ENCODE measurements around the gene MRTFA. TPM values are rescaled to one million over a fixed set of nuclear protein-coding genes. Genes with fewer than 3 reads are reported as not detected.

MRTFA gene
- total RNA-seq, 2 donors from 2014 or later: 70.1 to 71.5 TPM

DNA sequence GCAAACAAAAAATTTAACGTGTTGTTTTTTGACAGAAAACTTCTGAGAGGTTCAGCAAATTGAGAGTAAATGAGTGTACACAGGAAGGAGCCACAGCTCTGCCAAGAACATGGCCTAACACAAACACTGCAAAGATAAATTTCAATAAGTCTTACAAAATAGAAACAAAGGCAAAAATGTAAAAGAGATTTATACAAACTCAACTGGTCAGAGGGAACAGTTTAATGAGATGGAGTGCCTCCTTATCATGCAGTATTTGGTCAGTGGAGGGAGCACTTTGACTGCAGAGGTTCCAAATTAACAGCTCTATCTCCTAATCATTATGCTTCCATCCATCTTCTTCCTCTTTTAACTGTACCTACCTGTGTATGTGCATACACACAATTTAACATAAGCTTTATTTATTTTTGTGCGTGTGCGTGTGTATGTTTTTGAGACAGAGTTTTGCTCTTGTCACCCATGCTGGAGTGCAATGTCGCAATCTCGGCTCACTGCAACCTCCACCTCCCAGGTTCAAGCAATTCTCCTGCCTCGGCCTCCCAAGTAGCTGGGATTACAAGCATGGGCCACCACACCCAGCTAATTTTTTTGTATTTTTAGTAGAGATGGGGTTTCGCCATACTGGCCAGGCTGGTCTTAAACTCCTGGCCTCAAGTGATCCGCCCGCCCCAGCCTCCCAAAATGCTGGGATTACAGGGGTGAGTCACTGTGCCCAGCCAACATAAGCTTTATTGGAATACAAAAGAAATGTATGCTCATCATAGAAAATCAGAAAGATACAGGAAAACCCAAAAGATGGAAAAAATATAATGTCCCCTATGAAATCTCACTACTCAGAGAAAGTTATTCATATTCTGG is 111.9 kb downstream of the MRTFA start:
- Mint-ChIP-seq H3K4me1 (peaks cover 26% of the 10 kb centered on the region), H3K27ac (no peak overlapping the region), H3K27me3 (no peaks in the 10 kb centered on the region), H3K4me3 (no peak overlapping the region), H3K36me3 (ENCODE audit: low read depth) (no peaks in the 10 kb centered on the region)
- no peak for ATAC-seq
- no peak for DNase-seq
- H3K9me3 ChIP-seq (ENCODE audit: control insufficient read depth, low read length, poor library complexity, severe bottlenecking): no peaks in the 10 kb centered on the region

DNA sequence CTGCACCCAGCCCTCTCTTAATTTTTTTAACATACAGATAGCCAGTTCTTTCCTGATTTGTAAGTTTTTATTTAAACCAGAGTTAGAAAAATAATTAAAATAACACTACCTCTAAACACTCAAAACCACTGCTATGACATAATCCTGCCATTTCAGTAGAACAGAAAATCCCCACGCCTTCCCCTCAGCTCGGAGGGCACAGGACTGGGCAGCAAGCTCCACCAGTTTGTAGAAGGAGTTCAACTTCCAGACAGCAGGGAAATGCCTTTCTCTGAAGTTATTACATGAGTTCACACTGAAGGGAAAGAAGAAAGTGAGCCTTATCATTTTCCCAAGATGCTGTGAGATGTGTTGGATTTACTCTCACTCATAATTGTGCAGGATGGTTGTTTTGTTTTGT is 114.4 kb downstream of the MRTFA start:
- H3K36me3 Mint-ChIP-seq (ENCODE audit: low read depth): no peaks in the 10 kb centered on the region
- H3K27ac Mint-ChIP-seq: no peak overlapping the region
- H3K4me1 Mint-ChIP-seq: peaks cover 32% of the 10 kb centered on the region
- H3K9me3 ChIP-seq (ENCODE audit: control insufficient read depth, low read length, poor library complexity, severe bottlenecking): no peaks in the 10 kb centered on the region
- no peak for DNase-seq
- ATAC-seq: no peak
- no peaks in the 10 kb centered on the region for H3K27me3 Mint-ChIP-seq
- no peak overlapping the region for H3K4me3 Mint-ChIP-seq

DNA sequence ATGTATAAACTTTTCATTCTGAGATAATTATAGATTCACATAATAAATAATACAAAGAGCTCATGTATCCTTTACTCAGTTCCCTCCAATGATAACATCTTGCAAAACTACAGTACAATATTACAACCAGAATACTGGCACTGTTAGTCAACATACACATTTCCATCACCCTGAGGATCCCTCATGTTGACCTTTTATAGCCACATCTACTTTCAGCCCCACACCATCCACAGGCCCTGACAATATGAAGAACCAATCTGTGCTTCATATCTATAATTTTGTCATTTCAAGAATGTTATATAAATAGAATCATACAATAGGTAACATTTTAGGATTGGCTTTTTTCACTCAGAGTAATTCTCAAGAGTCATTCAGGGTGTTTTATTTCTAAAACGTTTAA is 115.5 kb downstream of the MRTFA start:
- H3K9me3 ChIP-seq (ENCODE audit: control insufficient read depth, low read length, poor library complexity, severe bottlenecking): no peaks in the 10 kb centered on the region
- Mint-ChIP-seq H3K36me3 (ENCODE audit: low read depth) (no peaks in the 10 kb centered on the region), H3K27me3 (no peaks in the 10 kb centered on the region), H3K27ac (no peak overlapping the region), H3K4me1 (peaks cover 26% of the 10 kb centered on the region), H3K4me3 (no peak overlapping the region)
- DNase-seq (no peak), ATAC-seq (no peak)

DNA sequence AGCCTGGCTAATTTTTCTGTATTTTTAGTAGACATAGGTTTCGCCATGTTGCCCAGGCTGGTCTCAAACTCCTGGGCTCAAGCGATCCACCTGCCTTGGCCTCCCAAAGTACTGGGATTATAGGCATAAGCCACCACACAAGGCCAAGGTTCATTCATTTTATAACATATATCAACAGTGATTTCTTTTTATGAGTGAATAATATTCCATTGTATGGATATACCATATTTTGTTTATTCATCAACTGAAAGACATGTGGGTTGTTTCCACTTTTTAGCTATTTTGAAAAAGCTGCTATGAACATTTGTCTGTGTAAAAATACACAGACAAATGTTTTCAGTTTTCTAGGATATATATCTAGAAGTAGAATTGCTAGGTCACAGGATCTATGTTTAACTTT is 116.0 kb downstream of the MRTFA start:
- no peaks in the 10 kb centered on the region for H3K9me3 ChIP-seq (ENCODE audit: control insufficient read depth, low read length, poor library complexity, severe bottlenecking)
- DNase-seq (no peak), ATAC-seq (no peak)
- H3K27ac Mint-ChIP-seq: peak overlapping the region; percentile 57
- H3K4me3 Mint-ChIP-seq: no peak overlapping the region
- H3K36me3 Mint-ChIP-seq (ENCODE audit: low read depth): no peaks in the 10 kb centered on the region
- no peaks in the 10 kb centered on the region for H3K27me3 Mint-ChIP-seq
- H3K4me1 Mint-ChIP-seq: peaks cover 22% of the 10 kb centered on the region

DNA sequence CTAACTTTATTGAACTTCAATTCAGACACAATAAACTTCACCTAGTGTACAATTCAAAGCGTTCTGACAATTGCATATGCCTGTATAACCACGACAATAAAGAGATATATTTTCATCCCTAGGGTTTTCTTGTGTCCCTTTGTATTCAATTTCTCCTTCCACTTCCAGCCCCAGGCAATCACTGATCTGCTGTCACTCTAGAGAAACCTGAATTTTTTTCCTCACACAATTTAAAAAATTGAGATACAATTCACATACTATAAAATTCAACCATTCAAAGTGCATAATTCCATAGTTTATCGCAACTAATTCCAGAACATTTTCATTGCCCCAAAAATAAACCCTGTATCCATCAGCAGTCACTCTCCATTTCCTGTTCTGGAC is 116.6 kb downstream of the MRTFA start:
- Mint-ChIP-seq H3K4me3 (no peak overlapping the region), H3K4me1 (peaks cover 21% of the 10 kb centered on the region), H3K36me3 (ENCODE audit: low read depth) (no peaks in the 10 kb centered on the region), H3K27ac (peak overlapping the region; percentile 57), H3K27me3 (no peaks in the 10 kb centered on the region)
- DNase-seq: no peak
- peak; percentile 43 for ATAC-seq
- no peaks in the 10 kb centered on the region for H3K9me3 ChIP-seq (ENCODE audit: control insufficient read depth, low read length, poor library complexity, severe bottlenecking)

DNA sequence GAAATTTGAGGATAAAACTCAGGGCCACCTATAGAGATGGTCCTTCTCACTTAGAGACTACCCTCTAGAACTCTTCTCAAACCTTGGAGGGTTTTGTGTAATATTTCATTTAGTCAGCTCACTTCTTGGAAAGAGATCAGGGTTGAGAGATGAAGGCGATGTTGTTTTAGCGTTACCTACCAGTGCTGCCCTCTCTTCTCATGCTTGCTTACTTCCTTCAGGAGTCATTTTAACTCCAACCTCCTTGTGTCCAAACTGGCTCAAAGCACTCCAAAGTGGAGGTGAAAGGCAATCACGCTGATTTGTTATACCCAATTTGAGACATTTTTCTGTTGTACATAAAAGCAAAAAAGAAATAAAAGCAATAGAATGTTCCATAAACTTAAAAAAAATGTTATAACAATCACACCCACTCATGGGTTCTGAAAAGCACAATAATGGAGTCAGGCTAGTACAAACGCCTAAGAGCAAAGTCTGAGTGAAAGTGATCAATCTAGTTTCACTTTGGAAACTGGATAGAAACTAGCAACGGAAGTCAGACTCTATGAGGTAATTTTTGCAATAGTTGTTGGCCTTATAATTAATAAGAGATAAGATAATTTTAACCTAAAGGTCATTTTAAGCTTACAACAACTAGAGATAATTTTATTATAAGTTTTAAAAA is 117.1 kb downstream of the MRTFA start:
- Mint-ChIP-seq H3K27me3 (no peaks in the 10 kb centered on the region), H3K4me1 (peaks cover 21% of the 10 kb centered on the region), H3K27ac (peak overlapping the region; percentile 57), H3K36me3 (ENCODE audit: low read depth) (no peaks in the 10 kb centered on the region), H3K4me3 (peak overlapping the region; percentile 76)
- DNase-seq: no peak
- peak; percentile 93 for ATAC-seq
- H3K9me3 ChIP-seq (ENCODE audit: control insufficient read depth, low read length, poor library complexity, severe bottlenecking): no peaks in the 10 kb centered on the region

DNA sequence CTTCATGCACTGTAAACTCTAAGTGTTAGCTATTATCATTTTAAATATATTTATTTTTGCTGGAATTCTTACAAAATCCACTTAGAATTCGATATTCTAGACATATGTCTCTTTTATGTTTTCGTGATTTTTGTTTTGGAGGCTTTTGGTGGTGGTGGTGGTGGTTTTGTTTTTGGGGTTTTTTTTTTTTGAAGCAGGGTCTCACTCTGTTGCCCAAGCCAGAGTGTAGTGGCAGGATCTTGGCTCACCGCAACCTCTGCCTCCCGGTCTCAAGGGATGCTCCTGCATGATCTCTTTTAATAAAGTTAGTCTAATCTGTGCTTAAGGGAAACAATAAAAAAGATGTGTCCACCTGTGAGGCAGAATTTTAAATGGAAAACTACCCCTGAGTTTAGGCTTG is 117.7 kb downstream of the MRTFA start:
- no peaks in the 10 kb centered on the region for H3K9me3 ChIP-seq (ENCODE audit: control insufficient read depth, low read length, poor library complexity, severe bottlenecking)
- Mint-ChIP-seq H3K4me1 (peaks cover 21% of the 10 kb centered on the region), H3K36me3 (ENCODE audit: low read depth) (no peaks in the 10 kb centered on the region), H3K4me3 (peak overlapping the region; percentile 76), H3K27ac (peak overlapping the region; percentile 57), H3K27me3 (no peaks in the 10 kb centered on the region)
- ATAC-seq (peak; percentile 25), DNase-seq (no peak)

DNA sequence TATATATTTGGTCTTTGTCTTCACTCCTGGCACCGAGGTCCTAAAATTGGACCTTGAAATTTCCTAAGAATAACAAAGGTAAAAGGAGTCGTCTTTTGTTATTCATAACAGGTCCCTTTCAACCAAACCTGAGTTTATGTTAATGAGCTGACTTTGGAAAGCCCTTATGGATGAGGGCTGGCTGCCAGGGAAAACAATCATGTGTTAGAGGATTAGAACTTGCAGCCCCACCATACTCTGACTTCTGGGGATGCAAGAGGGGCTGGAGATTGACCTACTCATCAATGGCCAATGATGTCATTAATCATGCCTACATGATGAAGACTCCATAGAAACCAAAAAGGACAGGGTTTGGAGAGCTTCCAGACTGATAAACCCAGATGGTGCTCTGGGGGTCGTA is 118.9 kb downstream of the MRTFA start:
- peak overlapping the region; percentile 57 for H3K27ac Mint-ChIP-seq
- H3K4me1 Mint-ChIP-seq: peaks cover 21% of the 10 kb centered on the region
- H3K4me3 Mint-ChIP-seq: no peak overlapping the region
- no peaks in the 10 kb centered on the region for H3K9me3 ChIP-seq (ENCODE audit: control insufficient read depth, low read length, poor library complexity, severe bottlenecking)
- H3K36me3 Mint-ChIP-seq (ENCODE audit: low read depth): no peaks in the 10 kb centered on the region
- no peaks in the 10 kb centered on the region for H3K27me3 Mint-ChIP-seq
- no peak for DNase-seq
- no peak for ATAC-seq

DNA sequence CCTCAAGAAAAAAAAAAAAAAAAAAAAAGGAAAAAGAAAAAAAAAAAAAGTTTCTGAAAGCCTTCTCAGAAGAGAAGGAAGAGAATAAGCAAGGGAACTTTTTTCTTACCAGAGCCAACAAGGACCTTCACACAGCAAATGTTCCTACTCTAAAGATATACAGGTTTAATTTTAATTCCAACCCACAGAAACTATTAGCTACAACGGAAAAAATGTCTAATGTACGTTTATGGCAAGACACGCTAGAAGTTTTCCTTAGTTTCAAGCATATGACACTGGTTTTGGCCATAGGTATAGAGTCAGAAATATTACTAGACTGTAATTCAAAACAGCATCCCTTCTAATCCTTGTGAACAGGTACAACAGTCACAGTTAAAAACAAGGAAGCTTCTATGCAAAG is 120.1 kb downstream of the MRTFA start:
- Mint-ChIP-seq H3K27me3 (no peaks in the 10 kb centered on the region), H3K36me3 (ENCODE audit: low read depth) (no peaks in the 10 kb centered on the region), H3K4me1 (peaks cover 25% of the 10 kb centered on the region), H3K4me3 (no peak overlapping the region), H3K27ac (no peak overlapping the region)
- no peak for DNase-seq
- no peak for ATAC-seq
- no peaks in the 10 kb centered on the region for H3K9me3 ChIP-seq (ENCODE audit: control insufficient read depth, low read length, poor library complexity, severe bottlenecking)

DNA sequence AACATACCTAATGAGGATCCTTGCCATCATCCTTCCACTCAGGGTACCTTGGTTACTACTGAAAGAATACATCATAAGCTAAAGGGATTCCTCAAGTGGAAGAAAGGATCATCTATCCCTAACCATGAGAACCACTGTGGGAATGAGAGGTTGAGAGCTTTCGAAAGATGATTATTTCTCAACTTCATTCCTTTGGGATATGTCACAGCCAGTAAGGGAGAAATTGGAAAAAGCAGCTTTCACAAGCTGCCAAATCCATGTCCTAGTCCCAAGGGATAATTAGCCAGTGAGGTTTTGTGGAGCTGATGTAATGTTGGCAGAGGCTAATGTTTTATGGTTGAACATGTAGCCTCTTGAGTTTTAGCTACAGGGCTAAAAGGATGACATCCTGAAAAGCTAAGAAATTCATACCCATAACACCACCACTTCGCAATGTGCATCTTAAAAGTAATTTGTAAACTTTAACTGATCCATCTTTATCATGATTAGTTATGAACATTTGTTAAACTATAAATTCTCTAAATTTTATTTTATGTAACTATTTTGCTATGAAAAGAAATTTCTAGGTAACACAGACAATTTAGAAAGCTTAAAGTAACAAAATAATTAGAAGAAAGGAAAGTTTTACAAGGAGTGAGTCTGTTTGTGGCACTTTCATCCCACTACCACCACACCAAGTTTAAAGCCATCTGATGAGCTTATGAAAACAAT is 123.9 kb downstream of the MRTFA start:
- peaks cover 19% of the 10 kb centered on the region for H3K4me1 Mint-ChIP-seq
- no peaks in the 10 kb centered on the region for H3K27me3 Mint-ChIP-seq
- DNase-seq (no peak), ATAC-seq (no peak)
- no peaks in the 10 kb centered on the region for H3K9me3 ChIP-seq (ENCODE audit: control insufficient read depth, low read length, poor library complexity, severe bottlenecking)
- H3K36me3 Mint-ChIP-seq (ENCODE audit: low read depth): peaks cover 4% of the 10 kb centered on the region
- H3K4me3 Mint-ChIP-seq: no peak overlapping the region
- peak overlapping the region; percentile 62 for H3K27ac Mint-ChIP-seq

DNA sequence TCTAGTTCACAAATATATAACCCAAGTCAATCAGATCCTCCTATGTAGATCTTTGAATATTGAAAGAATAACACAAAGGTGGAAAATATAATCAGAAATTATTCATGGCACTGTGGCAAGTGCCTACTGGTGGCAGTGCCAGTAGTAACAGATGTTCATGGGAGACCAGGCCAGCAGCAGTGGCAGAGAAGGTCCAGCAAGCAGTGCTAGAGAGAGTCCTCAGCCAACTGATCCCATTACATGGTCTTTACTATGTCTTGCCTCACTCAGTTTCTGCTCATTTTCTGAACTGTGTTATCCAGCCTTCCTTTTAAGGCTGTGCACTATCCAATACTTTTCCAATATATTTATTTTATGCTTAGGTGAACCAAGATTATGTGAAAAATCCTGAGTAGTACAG is 124.9 kb downstream of the MRTFA start:
- H3K36me3 Mint-ChIP-seq (ENCODE audit: low read depth): peaks cover 4% of the 10 kb centered on the region
- peak overlapping the region; percentile 62 for H3K27ac Mint-ChIP-seq
- no peak for DNase-seq
- ATAC-seq: no peak
- H3K4me1 Mint-ChIP-seq: peaks cover 16% of the 10 kb centered on the region
- H3K9me3 ChIP-seq (ENCODE audit: control insufficient read depth, low read length, poor library complexity, severe bottlenecking): no peaks in the 10 kb centered on the region
- H3K27me3 Mint-ChIP-seq: no peaks in the 10 kb centered on the region
- H3K4me3 Mint-ChIP-seq: no peak overlapping the region

DNA sequence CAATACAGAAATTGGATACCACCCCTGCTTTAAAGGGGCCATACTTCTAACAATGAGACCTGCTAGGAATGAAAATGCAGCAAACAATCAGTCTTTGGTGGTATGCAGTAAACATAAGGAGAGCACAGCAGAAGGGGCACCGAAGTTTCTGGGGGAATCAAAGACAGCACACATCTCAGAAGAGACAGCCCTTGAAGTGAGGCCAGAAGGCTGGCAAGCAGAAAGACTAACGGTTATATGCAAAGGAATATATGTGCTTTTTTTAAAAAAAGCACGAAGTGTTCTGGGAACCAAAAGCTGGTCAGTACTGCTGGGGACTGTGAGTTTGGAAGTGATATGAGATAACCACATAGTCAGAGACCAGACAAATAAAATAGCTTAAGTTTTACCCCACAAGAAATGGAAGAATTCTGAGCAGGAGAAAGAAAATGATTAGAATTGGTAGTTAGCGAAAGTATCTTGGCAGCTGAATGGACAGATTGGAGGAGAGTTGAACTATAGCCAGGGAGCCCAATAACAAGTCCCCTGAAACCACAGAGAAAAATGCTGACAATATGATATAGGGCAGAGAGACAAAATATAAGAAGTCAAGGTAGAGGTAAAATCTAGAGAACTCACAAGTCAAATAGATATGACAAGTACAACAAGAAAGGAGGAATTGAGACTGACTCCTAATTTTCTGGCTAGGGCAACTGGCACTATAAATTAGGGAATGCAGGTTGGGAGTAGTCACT is 125.7 kb downstream of the MRTFA start:
- ATAC-seq: no peak
- H3K27ac Mint-ChIP-seq: peak overlapping the region; percentile 62
- H3K9me3 ChIP-seq (ENCODE audit: control insufficient read depth, low read length, poor library complexity, severe bottlenecking): no peaks in the 10 kb centered on the region
- H3K27me3 Mint-ChIP-seq: no peaks in the 10 kb centered on the region
- DNase-seq: no peak
- H3K4me3 Mint-ChIP-seq: peak overlapping the region; percentile 36
- H3K4me1 Mint-ChIP-seq: peaks cover 16% of the 10 kb centered on the region
- peaks cover 4% of the 10 kb centered on the region for H3K36me3 Mint-ChIP-seq (ENCODE audit: low read depth)
